Fibroblast of mammary gland (primary cell): Measurements from ENCODE around the gene CLEC17A.
"Not testable (repeated sequence)": the region's sequence is repeated elsewhere in the genome, so short reads cannot be mapped to it uniquely, and the experiment has no call there.

Source experiments
- DNase-seq: peaks from one replicate; pipeline ENCODE4 v3.0.0-alpha.2; 2010; ENCODE audit warnings: low read depth
- H3K4me3 ChIP-seq: 2 replicates; pipeline ENCODE4 v1.5.1; 2011; ENCODE audit warnings: low read depth, mild to moderate bottlenecking, low read length, moderate library complexity; ENCODE audit not compliant: control insufficient read depth
- TF ChIP-seq, protein P1 (sequence below): conservative IDR thresholded peaks from 2 replicates; pipeline ENCODE4 v1.5.1; 2011; ENCODE audit warnings: low read depth, low read length, inconsistent platforms; ENCODE audit not compliant: control insufficient read depth, insufficient read depth

Gene CLEC17A

DNA sequence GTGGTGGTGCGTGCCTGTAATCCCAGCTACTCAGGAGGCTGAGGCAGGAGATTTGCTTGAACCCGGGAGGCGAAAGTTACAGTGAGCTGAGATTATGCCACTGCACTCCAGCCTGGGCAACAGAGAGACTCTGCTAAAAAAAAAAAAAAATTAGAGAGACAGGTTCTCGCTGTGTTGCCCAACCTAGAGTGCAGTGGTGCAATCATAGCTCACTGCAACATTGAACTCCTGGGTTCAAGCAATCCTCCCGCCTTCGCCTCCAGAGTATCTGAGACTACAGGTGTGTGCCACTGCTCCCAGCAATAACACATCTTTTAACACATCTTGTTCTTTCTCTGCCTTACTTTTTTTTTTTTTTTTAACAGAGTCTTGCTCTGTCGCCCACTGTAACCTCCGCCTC lies 32.7 kb downstream of the CLEC17A start:
- no peak overlapping the region for H3K4me3 ChIP-seq
- TF ChIP-seq, protein P1, sequence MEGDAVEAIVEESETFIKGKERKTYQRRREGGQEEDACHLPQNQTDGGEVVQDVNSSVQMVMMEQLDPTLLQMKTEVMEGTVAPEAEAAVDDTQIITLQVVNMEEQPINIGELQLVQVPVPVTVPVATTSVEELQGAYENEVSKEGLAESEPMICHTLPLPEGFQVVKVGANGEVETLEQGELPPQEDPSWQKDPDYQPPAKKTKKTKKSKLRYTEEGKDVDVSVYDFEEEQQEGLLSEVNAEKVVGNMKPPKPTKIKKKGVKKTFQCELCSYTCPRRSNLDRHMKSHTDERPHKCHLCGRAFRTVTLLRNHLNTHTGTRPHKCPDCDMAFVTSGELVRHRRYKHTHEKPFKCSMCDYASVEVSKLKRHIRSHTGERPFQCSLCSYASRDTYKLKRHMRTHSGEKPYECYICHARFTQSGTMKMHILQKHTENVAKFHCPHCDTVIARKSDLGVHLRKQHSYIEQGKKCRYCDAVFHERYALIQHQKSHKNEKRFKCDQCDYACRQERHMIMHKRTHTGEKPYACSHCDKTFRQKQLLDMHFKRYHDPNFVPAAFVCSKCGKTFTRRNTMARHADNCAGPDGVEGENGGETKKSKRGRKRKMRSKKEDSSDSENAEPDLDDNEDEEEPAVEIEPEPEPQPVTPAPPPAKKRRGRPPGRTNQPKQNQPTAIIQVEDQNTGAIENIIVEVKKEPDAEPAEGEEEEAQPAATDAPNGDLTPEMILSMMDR: no peak
- no peak for DNase-seq

DNA sequence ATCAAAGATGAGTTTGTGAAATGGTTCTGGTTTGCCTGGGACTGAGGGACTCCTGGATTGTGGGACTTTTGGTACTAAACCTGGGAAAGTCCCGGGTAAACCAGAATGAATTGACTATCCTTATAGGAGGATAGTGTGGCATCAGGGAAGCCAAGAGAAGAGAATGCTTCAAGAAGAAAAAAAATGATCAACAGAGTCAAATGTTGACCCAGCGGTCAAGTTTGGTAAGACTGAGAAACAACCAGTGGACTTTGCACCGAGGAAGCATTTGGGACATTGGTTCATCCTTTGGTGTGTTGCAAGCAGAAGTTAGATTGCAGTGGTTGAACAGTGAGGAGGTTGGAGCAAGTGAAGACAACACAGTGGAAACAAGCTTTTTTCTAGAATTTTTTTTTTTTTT lies 33.5 kb downstream of the CLEC17A start:
- TF ChIP-seq, protein P1: no peak
- no peak overlapping the region for H3K4me3 ChIP-seq
- DNase-seq: no peak

DNA sequence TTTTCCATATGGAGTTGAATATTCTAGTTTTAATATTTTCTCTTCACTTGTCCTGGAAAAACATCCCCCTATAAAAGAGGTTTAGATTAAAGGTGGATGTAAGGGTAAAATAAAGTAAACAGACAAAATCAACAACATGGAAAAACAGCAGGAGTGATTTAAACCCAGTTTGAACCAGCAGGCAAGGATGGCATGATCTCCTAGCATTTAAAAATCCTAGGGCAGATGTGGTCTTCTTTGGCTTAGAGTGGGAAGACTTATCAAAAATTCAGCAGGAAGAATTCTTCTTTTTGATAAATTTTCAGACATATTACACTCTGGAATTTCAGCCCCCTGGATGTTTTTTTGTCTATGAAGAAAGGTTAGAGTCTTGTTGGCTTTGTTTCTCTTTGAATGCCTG lies 36.5 kb downstream of the CLEC17A start:
- TF ChIP-seq, protein P1: no peak
- no peak for DNase-seq
- no peak overlapping the region for H3K4me3 ChIP-seq

DNA sequence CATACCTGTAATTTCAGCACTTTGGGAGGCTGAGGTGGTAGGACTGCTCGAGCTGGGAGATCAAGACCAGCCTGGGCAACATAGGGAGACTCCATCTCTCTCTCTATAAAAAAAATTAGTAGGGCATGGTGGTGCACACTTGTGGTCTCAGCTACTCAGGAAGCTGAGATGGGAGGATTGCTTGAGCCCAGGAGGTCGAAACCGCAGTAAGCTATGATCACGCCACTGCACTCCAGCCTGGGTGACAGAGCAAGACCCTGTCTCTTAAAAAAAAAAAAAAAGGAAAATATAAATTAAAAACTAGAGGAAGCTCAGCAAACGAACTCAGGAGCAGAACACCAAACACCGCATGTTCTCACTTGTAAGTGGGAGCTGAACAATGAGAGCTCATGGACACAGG lies 41.6 kb downstream of the CLEC17A start:
- H3K4me3 ChIP-seq, DNase-seq: not testable (repeated sequence)

DNA sequence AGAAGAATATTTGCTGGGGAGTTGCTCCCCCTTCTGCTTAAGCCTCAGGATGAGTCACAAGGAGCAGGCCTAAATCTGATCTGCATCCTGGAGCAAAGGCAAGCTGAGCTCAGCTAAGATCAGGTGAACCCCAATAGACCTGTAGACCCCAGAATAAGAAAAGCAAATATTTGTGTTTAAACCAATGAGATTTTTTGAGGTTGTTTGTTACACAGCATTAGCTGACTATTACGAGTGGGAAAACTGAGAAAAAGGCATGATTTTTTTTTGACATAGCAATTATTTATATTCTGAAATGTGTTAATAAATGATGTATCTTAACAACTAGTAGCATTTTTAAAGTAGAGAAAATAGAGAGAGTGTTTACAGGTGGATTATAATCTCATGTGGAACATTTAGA lies 46.7 kb downstream of the CLEC17A start:
- TF ChIP-seq, protein P1: no peak
- no peak overlapping the region for H3K4me3 ChIP-seq
- DNase-seq: no peak

DNA sequence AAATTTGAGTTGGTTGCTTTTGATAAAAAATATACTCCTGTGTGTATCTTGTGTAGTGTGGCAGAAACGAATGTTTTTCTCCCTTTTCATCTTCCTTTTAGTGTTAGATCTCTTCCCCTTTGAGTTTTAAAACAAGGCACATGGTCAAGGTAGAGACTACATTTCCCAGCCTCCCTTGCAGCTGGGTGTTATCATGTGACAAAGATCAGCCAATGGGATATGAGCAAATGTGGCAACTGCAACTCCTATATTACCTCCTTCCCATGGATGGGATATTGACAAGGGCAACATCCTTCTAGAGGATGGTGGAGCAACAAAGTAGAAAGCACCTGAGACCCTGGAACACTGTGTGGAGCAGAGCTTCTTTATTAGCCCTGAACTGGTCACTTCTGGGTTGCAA lies 49.4 kb downstream of the CLEC17A start:
- peak; percentile 20 for DNase-seq
- no peak overlapping the region for H3K4me3 ChIP-seq
- TF ChIP-seq, protein P1: no peak

DNA sequence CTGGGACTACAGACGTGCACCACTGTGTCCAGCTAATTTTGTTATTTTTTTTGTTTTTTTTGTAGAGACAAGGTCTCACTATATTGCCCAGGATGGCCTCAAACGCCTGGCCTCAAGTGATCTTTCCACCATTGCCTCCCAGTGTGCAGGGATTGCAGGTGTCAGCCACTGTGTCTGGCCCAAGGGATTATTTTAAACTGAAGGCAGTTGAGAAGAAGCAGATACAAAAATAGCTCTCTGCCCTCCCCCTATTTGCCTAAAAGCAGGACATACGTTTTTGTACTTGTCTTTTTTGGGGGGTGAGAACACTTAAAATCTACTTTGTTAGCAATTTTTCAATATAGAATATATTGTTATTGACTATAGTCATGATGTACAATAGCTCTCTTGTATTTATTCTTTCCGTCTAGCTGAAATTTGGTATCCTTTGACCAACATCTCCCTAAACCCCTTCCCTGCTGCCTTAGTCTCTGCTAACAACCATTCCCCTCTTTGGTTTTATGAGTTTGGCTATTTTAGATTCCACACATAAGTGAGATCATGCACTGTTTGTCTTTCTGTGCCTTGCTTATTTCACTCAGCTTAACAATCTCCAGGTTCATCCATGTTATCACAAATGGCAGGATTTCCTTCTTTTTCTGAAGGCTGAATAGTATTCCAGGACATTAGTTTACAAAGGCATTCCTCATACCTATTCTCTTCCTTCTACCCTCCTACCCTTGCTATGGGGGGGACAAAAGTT lies 56.8 kb downstream of the CLEC17A start:
- TF ChIP-seq, protein P1: no peak
- no peak overlapping the region for H3K4me3 ChIP-seq
- no peak for DNase-seq
